ENCODE data around the gene NELL2.
A peak's percentile ranks its signal among the peaks of the same experiment; 100 is the strongest.

The NELL2 gene

GRCh38 chr12:44477331-44477980, 398.7 kb downstream of the NELL2 start:
- H3K27ac ChIP-seq, result no peak overlapping the region
- TF ChIP-seq, protein P1, sequence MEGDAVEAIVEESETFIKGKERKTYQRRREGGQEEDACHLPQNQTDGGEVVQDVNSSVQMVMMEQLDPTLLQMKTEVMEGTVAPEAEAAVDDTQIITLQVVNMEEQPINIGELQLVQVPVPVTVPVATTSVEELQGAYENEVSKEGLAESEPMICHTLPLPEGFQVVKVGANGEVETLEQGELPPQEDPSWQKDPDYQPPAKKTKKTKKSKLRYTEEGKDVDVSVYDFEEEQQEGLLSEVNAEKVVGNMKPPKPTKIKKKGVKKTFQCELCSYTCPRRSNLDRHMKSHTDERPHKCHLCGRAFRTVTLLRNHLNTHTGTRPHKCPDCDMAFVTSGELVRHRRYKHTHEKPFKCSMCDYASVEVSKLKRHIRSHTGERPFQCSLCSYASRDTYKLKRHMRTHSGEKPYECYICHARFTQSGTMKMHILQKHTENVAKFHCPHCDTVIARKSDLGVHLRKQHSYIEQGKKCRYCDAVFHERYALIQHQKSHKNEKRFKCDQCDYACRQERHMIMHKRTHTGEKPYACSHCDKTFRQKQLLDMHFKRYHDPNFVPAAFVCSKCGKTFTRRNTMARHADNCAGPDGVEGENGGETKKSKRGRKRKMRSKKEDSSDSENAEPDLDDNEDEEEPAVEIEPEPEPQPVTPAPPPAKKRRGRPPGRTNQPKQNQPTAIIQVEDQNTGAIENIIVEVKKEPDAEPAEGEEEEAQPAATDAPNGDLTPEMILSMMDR (conservative IDR thresholded peaks at IDR 0.05), result no peak

DNA sequence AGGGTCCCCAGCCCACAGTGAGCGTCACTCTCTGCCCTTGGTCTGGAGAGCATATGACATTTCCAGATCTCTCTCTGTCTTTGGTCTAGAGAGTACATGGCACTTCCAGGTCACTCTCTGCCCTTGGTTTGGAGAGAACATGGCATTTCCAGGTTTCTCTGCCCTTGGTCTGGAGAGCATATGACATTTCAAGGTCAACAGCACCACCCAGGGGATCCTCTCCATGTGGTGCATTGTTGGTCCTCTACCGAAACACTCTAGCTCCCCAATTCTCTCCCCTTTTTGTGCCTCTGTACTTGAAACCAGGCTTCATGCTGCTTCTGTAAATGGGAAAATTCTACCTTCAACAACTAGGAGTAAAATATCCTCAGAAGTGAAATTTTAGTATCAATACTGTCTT, 399.4 kb downstream of the NELL2 start:
- no peak overlapping the region for H3K27ac ChIP-seq

GRCh38 chr12:44465139-44465538, 411.0 kb downstream of the NELL2 start:
- H3K27ac ChIP-seq, result no peak overlapping the region
- TF ChIP-seq, protein P1 (conservative IDR thresholded peaks at IDR 0.05), result peak; percentile 67

More for the DNA sequence above, 399.4 kb downstream of the NELL2 start:
- TF ChIP-seq, protein P1 (conservative IDR thresholded peaks at IDR 0.05), result no peak

GRCh38 chr12:44464180-44464579, 411.9 kb downstream of the NELL2 start:
- H3K27ac ChIP-seq, result no peak overlapping the region
- TF ChIP-seq, protein P1 (conservative IDR thresholded peaks at IDR 0.05), result no peak

- TF ChIP-seq, protein P1 (conservative IDR thresholded peaks at IDR 0.05), result no peak
- H3K27ac ChIP-seq, result no peak overlapping the region
These were observed 413.4 kb downstream of the NELL2 start for GRCh38 chr12:44462729-44463128.

- no peak overlapping the region for H3K27ac ChIP-seq
- TF ChIP-seq, protein P1 (conservative IDR thresholded peaks at IDR 0.05), result no peak
These were observed 415.9 kb downstream of the NELL2 start for GRCh38 chr12:44460261-44460660.

DNA sequence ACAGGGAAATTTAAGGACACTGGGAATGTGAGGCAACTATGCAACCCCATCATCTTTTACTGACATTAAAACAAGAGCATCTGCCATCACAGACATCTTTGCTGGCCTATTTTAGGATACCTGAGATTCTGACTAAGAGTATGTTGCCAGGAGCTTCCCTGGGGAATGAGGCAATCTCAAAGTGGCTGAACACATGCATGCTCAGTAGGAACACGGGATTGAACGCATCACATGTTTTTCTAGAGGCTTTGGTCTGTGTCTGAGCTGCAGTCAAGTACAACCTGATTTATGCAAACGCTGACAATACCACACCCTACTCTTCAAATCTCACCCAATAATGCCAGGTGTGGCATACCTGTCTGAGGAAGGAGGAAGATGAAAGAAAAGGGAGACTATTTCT, 416.5 kb downstream of the NELL2 start:
- TF ChIP-seq, protein P1 (conservative IDR thresholded peaks at IDR 0.05), result no peak

More for the DNA sequence above, 416.5 kb downstream of the NELL2 start:
- H3K27ac ChIP-seq, result no peak overlapping the region

All from VCaP (cell line).